HEK293T (cell line): ENCODE measurements around the gene DAPK1.

Experiments
- CTCF ChIA-PET: fragments of 350-600 bp; formaldehyde crosslinking; extraction: SDS; loops from one replicate; lab custom pipeline; 2021; ENCODE audit warnings: antibody characterized with exemption, inconsistent platforms; lab: Yijun Ruan, JAX
- POLR2A ChIA-PET: fragments of 350-600 bp; formaldehyde crosslinking; extraction: SDS; loops from one replicate; lab custom pipeline; 2020; ENCODE audit warnings: antibody characterized with exemption, inconsistent platforms; lab: Yijun Ruan, JAX
- DNase-seq: peaks from one replicate; pipeline ENCODE4 v3.0.0; 2012; ENCODE audit warnings: mixed read lengths; ENCODE audit errors: extremely low spot score
- ARNT ChIP-seq: fragments of 450-650 bp; IDR thresholded peaks from 2 replicates; pipeline ENCODE4 v1.6.1; 2017; ENCODE audit warnings: mild to moderate bottlenecking
- BHLHE40 ChIP-seq: fragments of 450-650 bp; IDR thresholded peaks from 2 replicates; pipeline ENCODE4 v1.6.1; 2016; ENCODE audit warnings: mild to moderate bottlenecking, moderate library complexity, borderline replicate concordance
- CTBP1 ChIP-seq: fragments of 450-650 bp; IDR thresholded peaks from 2 replicates; pipeline ENCODE4 v1.6.1; 2016; ENCODE audit warnings: borderline replicate concordance
- ELF4 ChIP-seq: fragments of 450-650 bp; IDR thresholded peaks from 2 replicates; pipeline ENCODE4 v1.6.1; 2017; ENCODE audit warnings: antibody characterized with exemption
- FOXA1 ChIP-seq: fragments of 450-650 bp; IDR thresholded peaks from 2 replicates; pipeline ENCODE4 v1.6.1; 2016; ENCODE audit warnings: mild to moderate bottlenecking
- FOXK2 ChIP-seq: fragments of 450-650 bp; IDR thresholded peaks from 2 replicates; pipeline ENCODE4 v1.6.1; 2016; ENCODE audit warnings: mild to moderate bottlenecking
- FOXM1 ChIP-seq: fragments of 450-650 bp; IDR thresholded peaks from 2 replicates; pipeline ENCODE4 v1.6.1; 2017; ENCODE audit warnings: mild to moderate bottlenecking, borderline replicate concordance
- HDGF ChIP-seq: fragments of 450-650 bp; IDR thresholded peaks from 2 replicates; pipeline ENCODE4 v1.6.1; 2017; ENCODE audit warnings: antibody characterized with exemption, borderline replicate concordance
- L3MBTL2 ChIP-seq: fragments of 450-650 bp; conservative IDR thresholded peaks from 2 replicates; pipeline ENCODE4 v1.6.1; 2016; ENCODE audit warnings: mild to moderate bottlenecking
- LEF1 ChIP-seq: fragments of 450-650 bp; IDR thresholded peaks from 2 replicates; pipeline ENCODE4 v1.6.1; 2017; ENCODE audit warnings: mild to moderate bottlenecking, borderline replicate concordance
- NFRKB ChIP-seq: fragments of 450-650 bp; IDR thresholded peaks from 2 replicates; pipeline ENCODE4 v1.6.1; 2016; ENCODE audit warnings: mild to moderate bottlenecking, moderate library complexity
- SP1 ChIP-seq: fragments of 450-650 bp; IDR thresholded peaks from 2 replicates; pipeline ENCODE4 v1.6.1; 2017
- SUZ12 ChIP-seq: fragments of 450-650 bp; IDR thresholded peaks from 2 replicates; pipeline ENCODE4 v1.6.1; 2016; ENCODE audit warnings: mild to moderate bottlenecking
- TARDBP ChIP-seq: fragments of 450-650 bp; IDR thresholded peaks from 2 replicates; pipeline ENCODE4 v1.6.1; 2016
- ZNF384 ChIP-seq: fragments of 450-650 bp; IDR thresholded peaks from 2 replicates; pipeline ENCODE4 v1.6.1; 2016

DAPK1 gene

DNA sequence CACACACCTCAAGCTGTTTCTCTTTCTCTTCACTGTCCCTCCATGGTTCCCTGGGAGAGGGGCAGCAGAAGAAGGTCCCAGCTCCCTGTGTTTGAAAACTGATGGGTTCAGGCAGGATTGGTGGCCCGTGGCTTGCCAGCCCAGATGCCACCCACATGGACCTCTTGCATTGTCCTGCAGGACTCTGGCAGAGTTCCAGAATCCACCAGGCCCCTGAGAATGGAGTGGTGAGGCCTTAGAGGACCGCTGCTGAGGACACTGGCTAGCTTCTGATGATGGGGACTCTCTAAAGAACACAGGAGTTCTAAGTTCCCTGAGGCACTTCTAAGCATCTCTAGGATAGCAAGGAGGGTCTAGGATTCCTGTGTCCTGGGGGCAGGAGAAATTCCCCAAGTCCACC is 253.1 kb downstream of the DAPK1 start:
- DNase-seq = no peak
- ChIA-PET POLR2A (no interaction called here), CTCF (no interaction called here)
- TF ChIP-seq SP1 (no peak), FOXM1 (no peak), ARNT (no peak), NFRKB (no peak), ZNF384 (no peak)

DNA sequence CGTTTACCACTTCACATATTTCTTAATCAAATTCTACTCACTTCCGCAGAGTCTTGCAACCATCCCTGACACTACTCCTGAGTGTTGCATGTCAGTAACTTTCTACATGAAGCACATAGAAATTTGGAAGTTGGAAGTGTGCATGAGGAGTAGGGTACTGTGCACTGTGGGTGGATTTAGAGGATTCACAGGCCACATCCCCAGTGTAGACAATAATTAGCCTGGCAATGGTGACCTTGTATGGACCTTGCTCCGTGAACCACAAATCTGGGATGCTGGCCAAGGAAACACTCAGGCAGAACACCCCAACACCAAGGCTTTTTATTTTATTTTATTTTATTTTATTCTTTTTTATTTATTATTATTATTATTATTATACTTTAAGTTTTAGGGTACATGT is 253.8 kb downstream of the DAPK1 start:
- no peak for DNase-seq
- CTCF ChIA-PET = no interaction called here
- POLR2A ChIA-PET = no interaction called here
- TF ChIP-seq BHLHE40 (no peak), HDGF (no peak)

DNA sequence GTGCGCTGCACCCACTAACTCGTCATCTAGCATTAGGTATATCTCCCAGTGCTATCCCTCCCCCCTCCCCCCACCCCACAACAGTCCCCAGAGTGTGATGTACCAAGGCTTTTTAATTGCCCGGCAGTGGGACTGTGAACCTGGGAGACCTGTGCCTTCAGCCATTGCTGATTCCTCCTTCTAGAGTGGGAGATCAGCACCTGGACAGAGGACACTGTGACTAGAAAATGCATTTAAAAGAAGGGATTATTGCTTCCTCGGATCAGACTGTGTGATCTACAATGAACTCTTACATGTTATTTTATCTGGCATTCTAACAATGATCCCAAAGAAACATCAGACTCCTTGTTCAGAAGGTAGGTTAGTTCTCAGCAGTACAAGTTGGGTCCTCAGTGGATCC is 254.2 kb downstream of the DAPK1 start:
- TF ChIP-seq NFRKB (no peak), LEF1 (no peak), HDGF (no peak), ELF4 (no peak), SP1 (no peak)
- POLR2A ChIA-PET = no interaction called here
- CTCF ChIA-PET = no interaction called here
- no peak for DNase-seq

DNA sequence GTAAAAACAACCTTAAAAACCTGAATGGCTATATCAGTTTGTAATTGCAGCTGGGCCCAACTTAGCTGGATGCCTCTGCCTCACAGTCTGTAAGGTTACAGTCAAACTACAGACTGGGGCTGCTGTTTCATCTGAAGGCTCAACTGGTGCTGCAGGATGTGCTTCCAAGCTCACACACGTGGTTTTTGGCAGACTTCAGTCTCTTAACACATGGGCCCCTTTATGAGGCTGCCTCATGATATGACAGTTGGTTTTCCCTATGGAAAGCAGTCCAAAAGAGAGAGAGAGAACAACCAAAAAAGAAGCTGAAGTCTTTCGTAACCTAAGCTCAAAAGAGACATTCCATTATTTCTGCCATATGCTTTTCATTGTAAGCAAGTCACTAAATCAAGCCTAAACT is 255.6 kb downstream of the DAPK1 start:
- no peak for DNase-seq
- POLR2A ChIA-PET = no interaction called here
- no peak for TF ChIP-seq ARNT
- no peak for TF ChIP-seq CTBP1
- TF ChIP-seq L3MBTL2 = no peak
- no peak for TF ChIP-seq SP1
- no peak for TF ChIP-seq BHLHE40
- no peak for TF ChIP-seq SUZ12
- no peak for TF ChIP-seq FOXA1
- no peak for TF ChIP-seq TARDBP
- no peak for TF ChIP-seq LEF1
- TF ChIP-seq FOXK2 = no peak
- TF ChIP-seq FOXM1 = no peak
- no peak for TF ChIP-seq HDGF
- TF ChIP-seq ELF4 = no peak
- CTCF ChIA-PET = no interaction called here
